H9 (cell line): Measurements from ENCODE around the gene CXCL12. TPM values are rescaled to one million over a fixed set of nuclear protein-coding genes. Genes with fewer than 3 reads are reported as not detected.

Experiments used
- DNase-seq: peaks from one replicate; pipeline ENCODE4 v3.0.0-alpha.2; 2017
- H2AFZ ChIP-seq: one replicate; pipeline ENCODE4 v1.6.1; 2013; ENCODE audit warnings: mild to moderate bottlenecking, low read length, control low read depth, moderate library complexity
- H2AK5ac ChIP-seq: 2 replicates; pipeline ENCODE4 v1.6.1; 2013; ENCODE audit warnings: low read length, control low read depth, mixed read lengths; ENCODE audit not compliant: insufficient read length
- H2BK120ac ChIP-seq: one replicate; pipeline ENCODE4 v1.6.1; 2013; ENCODE audit warnings: low read depth, mild to moderate bottlenecking, low read length, control low read depth, inconsistent platforms; ENCODE audit not compliant: poor library complexity, severe bottlenecking
- H2BK12ac ChIP-seq: 2 replicates; pipeline ENCODE4 v1.6.1; 2013; ENCODE audit warnings: low read length, control low read depth, mixed read lengths, low read depth; ENCODE audit not compliant: insufficient read length
- H2BK15ac ChIP-seq: 2 replicates; pipeline ENCODE4 v1.6.1; 2013; ENCODE audit warnings: low read depth, low read length, control low read depth
- H2BK20ac ChIP-seq: one replicate; pipeline ENCODE4 v1.6.1; 2013; ENCODE audit warnings: low read depth, mild to moderate bottlenecking, low read length, control low read depth, inconsistent platforms; ENCODE audit not compliant: poor library complexity, severe bottlenecking
- H2BK5ac ChIP-seq: 2 replicates; pipeline ENCODE4 v1.6.1; 2013; ENCODE audit warnings: low read length, control low read depth, mixed read lengths; ENCODE audit not compliant: insufficient read length
- H3K14ac ChIP-seq: 2 replicates; pipeline ENCODE4 v1.6.1; 2013; ENCODE audit warnings: low read length, control low read depth; ENCODE audit not compliant: insufficient read depth
- H3K18ac ChIP-seq: 2 replicates; pipeline ENCODE4 v1.6.1; 2013; ENCODE audit warnings: low read depth, mild to moderate bottlenecking, mixed read lengths, low read length, control low read depth; ENCODE audit not compliant: insufficient read length
- H3K23ac ChIP-seq: 2 replicates; pipeline ENCODE4 v1.6.1; 2013; ENCODE audit warnings: low read length, control low read depth, mixed read lengths, low read depth; ENCODE audit not compliant: insufficient read length
- H3K23me2 ChIP-seq: 2 replicates; pipeline ENCODE4 v1.6.1; 2013; ENCODE audit warnings: low read depth, mild to moderate bottlenecking, mixed read lengths, low read length, control low read depth; ENCODE audit not compliant: insufficient read length, poor library complexity, severe bottlenecking
- H3K27ac ChIP-seq: 2 replicates; pipeline ENCODE4 v1.5.1; 2013; ENCODE audit warnings: low read length, control low read depth, mixed read lengths, low read depth; ENCODE audit not compliant: insufficient read length
- H3K27me3 ChIP-seq: 2 replicates; pipeline ENCODE4 v1.6.1; 2013; ENCODE audit warnings: low read length, control low read depth, inconsistent platforms; ENCODE audit not compliant: insufficient read depth
- H3K4ac ChIP-seq: 2 replicates; pipeline ENCODE4 v1.6.1; 2013; ENCODE audit warnings: low read depth, mild to moderate bottlenecking, control low read depth, inconsistent platforms, low read length, moderate library complexity
- H3K4me1 ChIP-seq: 2 replicates; pipeline ENCODE4 v1.6.1; 2013; ENCODE audit warnings: low read length, control low read depth, inconsistent platforms; ENCODE audit not compliant: insufficient read depth
- H3K4me2 ChIP-seq: 2 replicates; pipeline ENCODE4 v1.6.1; 2013; ENCODE audit warnings: low read length, control low read depth, mixed read lengths; ENCODE audit not compliant: insufficient read length, insufficient read depth
- H3K56ac ChIP-seq: 2 replicates; pipeline ENCODE4 v1.6.1; 2013; ENCODE audit warnings: low read depth, mild to moderate bottlenecking, mixed read lengths, low read length, control low read depth; ENCODE audit not compliant: insufficient read length
- H3K79me1 ChIP-seq: 2 replicates; pipeline ENCODE4 v1.6.1; 2013; ENCODE audit warnings: low read depth, mild to moderate bottlenecking, moderate library complexity, low read length, control low read depth, inconsistent platforms; ENCODE audit not compliant: insufficient read depth, poor library complexity, severe bottlenecking
- H3K79me2 ChIP-seq: 2 replicates; pipeline ENCODE4 v1.6.1; 2013; ENCODE audit warnings: low read length, control low read depth, inconsistent platforms; ENCODE audit not compliant: insufficient read depth
- H3K9ac ChIP-seq: 2 replicates; pipeline ENCODE4 v1.6.1; 2013; ENCODE audit warnings: low read length, control low read depth, mixed read lengths; ENCODE audit not compliant: insufficient read length; ENCODE audit errors: extremely low read depth
- H3K9me3 ChIP-seq: one replicate; pipeline ENCODE4 v1.6.1; 2013; ENCODE audit warnings: low read depth, low read length, inconsistent platforms; ENCODE audit not compliant: control insufficient read depth
- H3T11ph ChIP-seq: one replicate; pipeline ENCODE4 v1.6.1; 2013; ENCODE audit warnings: mild to moderate bottlenecking, low read length, control low read depth, inconsistent platforms
- H4K20me1 ChIP-seq: one replicate; pipeline ENCODE4 v1.6.1; 2013; ENCODE audit not compliant: control insufficient read depth, insufficient read length, insufficient read depth
- H4K5ac ChIP-seq: 2 replicates; pipeline ENCODE4 v1.6.1; 2013; ENCODE audit warnings: low read depth, mild to moderate bottlenecking, mixed read lengths, low read length, control low read depth; ENCODE audit not compliant: insufficient read length
- H4K8ac ChIP-seq: replicated peaks from 2 replicates; pipeline ENCODE4 v1.6.1; 2013; ENCODE audit warnings: low read length, control low read depth, mixed read lengths, low read depth; ENCODE audit not compliant: insufficient read length
- H4K91ac ChIP-seq: 2 replicates; pipeline ENCODE4 v1.6.1; 2013; ENCODE audit warnings: low read depth, mild to moderate bottlenecking, moderate library complexity, mixed read lengths, low read length, control low read depth; ENCODE audit not compliant: insufficient read length
- H3K27ac Mint-ChIP-seq, 3 experiments: 2 replicates in 2 of 3; 3 replicates in 1 of 3; pipeline ENCODE4 v1.8.0; 2020 to 2021; ENCODE audit warnings: mixed read lengths in 3 of 3, mild to moderate bottlenecking in 1 of 3, moderate library complexity in 1 of 3
- H3K27me3 Mint-ChIP-seq: 2 replicates; pipeline ENCODE4 v1.8.0; 2021; ENCODE audit warnings: low read depth, mild to moderate bottlenecking, moderate library complexity, mixed read lengths
- H3K36me3 Mint-ChIP-seq, 3 experiments: 2 replicates in 2 of 3; 3 replicates in 1 of 3; pipeline ENCODE4 v1.8.0; 2020 to 2021; ENCODE audit warnings: low read depth in 3 of 3, mixed read lengths in 3 of 3; ENCODE audit not compliant: insufficient read depth in 1 of 3
- H3K4me1 Mint-ChIP-seq, 2 experiments: 2 replicates each; pipeline ENCODE4 v1.8.0; 2020; ENCODE audit warnings: mixed read lengths in 2 of 2
- H3K4me3 Mint-ChIP-seq, 2 experiments: 2 replicates in 1 of 2; 3 replicates in 1 of 2; pipeline ENCODE4 v1.8.0; 2020 to 2021; ENCODE audit warnings: mild to moderate bottlenecking in 2 of 2, mixed read lengths in 2 of 2, moderate library complexity in 1 of 2
- H3K9me3 Mint-ChIP-seq, 2 experiments: 2 replicates in 1 of 2; 3 replicates in 1 of 2; pipeline ENCODE4 v1.8.0; 2020; ENCODE audit warnings: mild to moderate bottlenecking in 2 of 2, mixed read lengths in 2 of 2, moderate library complexity in 1 of 2
- CTCF ChIP-seq: fragments of 200-600 bp; sonication (generic); conservative IDR thresholded peaks from 3 replicates; pipeline ENCODE4 v1.8.0; 2021; ENCODE audit warnings: antibody characterized with exemption, mild to moderate bottlenecking
- WGBS: extraction: QIAGEN DNeasy Blood & Tissue Kit; methylation state at CpG from one replicate; pipeline ENCODE4 v1.1.7; 2013; ENCODE audit warnings: missing lambda C conversion rate, low lambda C conversion rate, mixed read lengths; ENCODE audit not compliant: insufficient read length; ENCODE audit errors: extremely low coverage; 5-methylcytosine and 5-hydroxymethylcytosine counted together
- total RNA-seq: library from RNA; stranded (reverse); gene quantifications from 2 replicates; pipeline ENCODE4 v1.2.1, GENCODE V29; 2021

The CXCL12 gene
- total RNA-seq, 1 experiment from 2014 or later: 28.3 TPM

- Histone ChIP-seq H3K23ac (no peak overlapping the region), H3K4me1 (no peaks in the 10 kb centered on the region), H3K18ac (no peak overlapping the region), H2BK5ac (no peak overlapping the region), H4K8ac (no peak overlapping the region), H3K79me1 (no peaks in the 10 kb centered on the region), H2AFZ (no peak overlapping the region), H3K23me2 (no peaks in the 10 kb centered on the region), H3K9me3 (no peaks in the 10 kb centered on the region), H3K56ac (no peak overlapping the region), H3T11ph (no peak overlapping the region), H2BK15ac (no peak overlapping the region), H3K27ac (no peak overlapping the region), H3K79me2 (no peaks in the 10 kb centered on the region), H3K27me3 (no peaks in the 10 kb centered on the region), H2BK120ac (no peak overlapping the region), H2BK20ac (no peak overlapping the region), H3K14ac (no peak overlapping the region), H2AK5ac (no peak overlapping the region), H4K20me1 (no peaks in the 10 kb centered on the region), H2BK12ac (no peak overlapping the region), H3K4ac (no peak overlapping the region), H4K91ac (no peak overlapping the region), H3K9ac (no peak overlapping the region), H4K5ac (no peak overlapping the region), H3K4me2 (no peak overlapping the region)
- no peak for TF ChIP-seq CTCF
- Mint-ChIP-seq H3K27me3 (0 out of 2 replicates have a peak, but pooled peaks cover 4% of the 10 kb centered on the region), H3K4me3 (no peak overlapping the region), H3K36me3 (no peaks in the 10 kb centered on the region; a peak in 1 of 7 replicates), H3K4me1 (peaks cover 6 to 8% of the 10 kb centered on the region in 2 experiments), H3K27ac (no peak overlapping the region), H3K9me3 (no peaks in the 10 kb centered on the region)
- no peak for DNase-seq
- no CpG with 5 or more reads among the region's 10 CpGs for WGBS
Observed at GRCh38 chr10:44333511-44333910, 51.4 kb downstream of the CXCL12 start.
